Thyroid gland (tissue), 4 donors: ENCODE results near the gene STXBP3.

Experiments
- CTCF ChIP-seq, 6 experiments: fragments of 200-600 bp in 3 of 6; fragments of 450-650 bp in 3 of 6; sonication (generic) in 3 of 6; IDR thresholded peaks; one replicate each; pipeline ENCODE4 v1.5.1; 2016 to 2019; ENCODE audit warnings: antibody characterized with exemption in 6 of 6, mild to moderate bottlenecking in 2 of 6, inconsistent platforms in 1 of 6, moderate library complexity in 1 of 6
- POLR2A ChIP-seq, 2 donors: fragments of 450-650 bp; IDR thresholded peaks; one replicate each; pipeline ENCODE4 v1.6.1; 2017; ENCODE audit warnings: antibody characterized with exemption in 2 of 2, mild to moderate bottlenecking in 2 of 2, moderate library complexity in 1 of 2

- TF ChIP-seq CTCF (IDR thresholded peaks at IDR 0.05) (no peak), POLR2A (IDR thresholded peaks at IDR 0.05) (no peak)
Observed at GRCh38 chr1:108758796-108759195, 12.3 kb downstream of the STXBP3 start.
